Measurements from ENCODE around the gene TNFSF18.

DNA sequence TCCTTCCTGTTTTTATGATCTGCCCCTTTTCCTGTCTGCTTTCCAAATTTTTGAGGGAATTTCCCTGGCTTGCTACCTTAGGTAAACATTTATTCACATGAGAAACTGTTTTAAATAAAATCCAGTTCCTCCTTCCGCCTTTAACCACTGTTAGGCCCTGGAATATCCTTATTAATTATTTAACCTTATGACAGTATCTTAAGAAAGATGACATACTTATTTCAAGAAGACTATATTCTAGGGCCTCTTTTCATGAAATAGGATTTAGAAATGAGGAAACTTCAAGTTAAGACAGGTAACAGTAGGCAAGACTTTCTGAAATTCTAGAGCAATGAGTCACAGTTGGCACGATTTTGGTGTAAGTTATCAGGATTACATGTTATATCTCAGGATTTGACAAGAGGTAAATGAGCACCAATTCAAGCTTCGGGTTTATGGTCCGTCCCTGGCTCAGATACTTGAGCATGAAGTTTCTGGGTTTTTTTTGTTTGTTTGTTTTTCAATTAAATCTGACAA lies 2.0 kb upstream of the TNFSF18 start:
- TF ChIP-seq, protein P1, sequence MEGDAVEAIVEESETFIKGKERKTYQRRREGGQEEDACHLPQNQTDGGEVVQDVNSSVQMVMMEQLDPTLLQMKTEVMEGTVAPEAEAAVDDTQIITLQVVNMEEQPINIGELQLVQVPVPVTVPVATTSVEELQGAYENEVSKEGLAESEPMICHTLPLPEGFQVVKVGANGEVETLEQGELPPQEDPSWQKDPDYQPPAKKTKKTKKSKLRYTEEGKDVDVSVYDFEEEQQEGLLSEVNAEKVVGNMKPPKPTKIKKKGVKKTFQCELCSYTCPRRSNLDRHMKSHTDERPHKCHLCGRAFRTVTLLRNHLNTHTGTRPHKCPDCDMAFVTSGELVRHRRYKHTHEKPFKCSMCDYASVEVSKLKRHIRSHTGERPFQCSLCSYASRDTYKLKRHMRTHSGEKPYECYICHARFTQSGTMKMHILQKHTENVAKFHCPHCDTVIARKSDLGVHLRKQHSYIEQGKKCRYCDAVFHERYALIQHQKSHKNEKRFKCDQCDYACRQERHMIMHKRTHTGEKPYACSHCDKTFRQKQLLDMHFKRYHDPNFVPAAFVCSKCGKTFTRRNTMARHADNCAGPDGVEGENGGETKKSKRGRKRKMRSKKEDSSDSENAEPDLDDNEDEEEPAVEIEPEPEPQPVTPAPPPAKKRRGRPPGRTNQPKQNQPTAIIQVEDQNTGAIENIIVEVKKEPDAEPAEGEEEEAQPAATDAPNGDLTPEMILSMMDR (IDR thresholded peaks at IDR 0.05): no peak
- TF ChIP-seq OVOL2 (CRISPR knock-in tag; IDR thresholded peaks at IDR 0.05; ENCODE audit: borderline replicate concordance): no peak
- no peak for TF ChIP-seq JUN (CRISPR knock-in tag; IDR thresholded peaks at IDR 0.05)
- TF ChIP-seq IRF2 (CRISPR knock-in tag; IDR thresholded peaks at IDR 0.05; ENCODE audit: borderline replicate concordance, low read depth): no peak
- TF ChIP-seq CBFB (CRISPR knock-in tag; IDR thresholded peaks at IDR 0.05; ENCODE audit: low read depth): no peak
- TF ChIP-seq, protein P2, sequence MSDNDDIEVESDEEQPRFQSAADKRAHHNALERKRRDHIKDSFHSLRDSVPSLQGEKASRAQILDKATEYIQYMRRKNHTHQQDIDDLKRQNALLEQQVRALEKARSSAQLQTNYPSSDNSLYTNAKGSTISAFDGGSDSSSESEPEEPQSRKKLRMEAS (CRISPR knock-in tag; IDR thresholded peaks at IDR 0.05): no peak
- no peak for TF ChIP-seq GTF2I (CRISPR knock-in tag; conservative IDR thresholded peaks at IDR 0.05)
- TF ChIP-seq TCF7 (CRISPR knock-in tag; IDR thresholded peaks at IDR 0.05; ENCODE audit: low read depth): no peak
- TF ChIP-seq ETV6 (CRISPR knock-in tag; IDR thresholded peaks at IDR 0.05): no peak
- TF ChIP-seq, protein P3, sequence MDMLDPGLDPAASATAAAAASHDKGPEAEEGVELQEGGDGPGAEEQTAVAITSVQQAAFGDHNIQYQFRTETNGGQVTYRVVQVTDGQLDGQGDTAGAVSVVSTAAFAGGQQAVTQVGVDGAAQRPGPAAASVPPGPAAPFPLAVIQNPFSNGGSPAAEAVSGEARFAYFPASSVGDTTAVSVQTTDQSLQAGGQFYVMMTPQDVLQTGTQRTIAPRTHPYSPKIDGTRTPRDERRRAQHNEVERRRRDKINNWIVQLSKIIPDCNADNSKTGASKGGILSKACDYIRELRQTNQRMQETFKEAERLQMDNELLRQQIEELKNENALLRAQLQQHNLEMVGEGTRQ (CRISPR knock-in tag; IDR thresholded peaks at IDR 0.05): no peak
